HG03045 (cell line): ENCODE measurements around the gene NFIX.
"Not testable (repeated sequence)": the region's sequence is repeated elsewhere in the genome, so short reads cannot be mapped to it uniquely, and the experiment has no call there.

Experiments
- ATAC-seq: cut with Tn5 transposase; IDR thresholded peaks from one replicate; pipeline ENCODE4 v1.9.1; 2021; ENCODE audit warnings: mild to moderate bottlenecking, moderate library complexity; ENCODE audit not compliant: unreplicated experiment

NFIX gene

DNA sequence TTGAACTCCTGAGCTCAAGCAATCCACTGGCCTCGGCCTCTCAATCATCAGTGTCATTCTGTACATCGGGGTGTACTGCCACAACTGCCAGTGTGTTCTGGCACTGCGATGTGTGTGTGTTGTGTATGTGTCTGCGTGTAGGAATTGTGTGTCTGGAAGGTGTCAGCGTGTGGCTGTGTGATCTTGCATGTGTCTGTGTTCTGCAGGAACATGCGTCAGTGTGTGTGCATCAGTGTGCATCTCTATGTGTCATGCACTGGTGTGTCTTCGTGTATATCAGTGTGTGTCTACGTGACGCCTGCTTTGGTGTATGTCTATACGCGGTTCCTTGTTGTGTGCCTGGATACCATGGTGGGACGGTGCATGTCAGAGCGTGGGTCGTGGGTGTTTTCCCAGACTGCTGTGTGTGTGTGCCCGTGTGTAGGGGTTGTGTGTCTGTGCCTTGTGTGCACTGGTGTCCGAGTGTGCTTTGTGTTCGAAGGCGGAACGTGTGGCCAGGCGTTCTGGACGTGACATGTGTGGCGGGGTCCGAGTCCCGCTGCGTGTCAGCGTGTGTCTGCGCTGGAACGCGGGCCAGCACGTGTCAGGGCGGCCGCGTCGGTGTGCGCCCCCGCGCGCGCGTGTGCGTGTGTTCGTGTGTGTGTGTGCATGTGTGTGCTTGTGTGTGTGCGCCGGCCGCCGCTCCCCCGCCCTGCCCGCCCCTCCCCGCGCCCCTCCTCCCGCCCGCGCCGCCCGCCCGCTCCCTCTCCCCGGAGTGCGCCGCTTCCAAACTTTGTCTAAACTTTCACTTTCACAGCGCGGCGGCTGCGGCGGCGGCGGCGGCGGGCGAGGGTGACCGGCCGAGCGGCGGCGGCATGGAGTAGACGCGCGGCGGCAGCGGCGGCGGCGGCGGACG, at the start of gene NFIX:
Gene NFIX (plus strand): TSS at position 775 of the 895 bp plus-strand sequence. CDS start 363 bp downstream, outside the sequence.
- no peak for ATAC-seq

DNA sequence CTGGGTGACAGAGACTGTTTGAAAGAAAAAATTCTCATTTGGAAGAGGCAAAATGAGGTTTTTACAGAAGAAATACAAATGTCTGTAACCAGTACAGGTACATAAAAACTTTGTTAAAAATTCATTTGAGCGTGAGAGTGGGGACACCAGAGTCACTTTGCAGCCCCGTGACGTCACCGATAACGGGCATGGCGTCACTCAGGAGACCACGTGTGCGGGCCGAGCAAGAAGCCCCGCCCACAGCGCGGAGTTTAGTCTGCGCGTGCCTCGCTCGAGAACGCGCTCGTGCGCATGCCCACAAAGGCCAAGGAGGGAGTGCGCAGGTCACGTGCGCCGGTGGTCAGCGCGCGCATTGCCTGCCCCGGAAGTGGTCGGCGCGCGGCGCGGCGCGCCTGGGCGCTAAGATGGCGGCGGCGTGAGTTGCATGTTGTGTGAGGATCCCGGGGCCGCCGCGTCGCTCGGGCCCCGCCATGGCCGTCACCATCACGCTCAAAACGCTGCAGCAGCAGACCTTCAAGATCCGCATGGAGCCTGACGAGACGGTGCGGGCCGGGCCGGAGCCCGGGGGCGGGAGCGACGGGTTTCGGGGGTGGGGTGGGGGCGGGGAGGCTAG, 49.7 kb upstream of the NFIX start, which contains the start of gene RAD23A:
Gene RAD23A (plus strand): TSS at position 384 of the 613 bp plus-strand sequence. CDS start 87 bp downstream, at position 471.
- peak; percentile 71 for ATAC-seq

DNA sequence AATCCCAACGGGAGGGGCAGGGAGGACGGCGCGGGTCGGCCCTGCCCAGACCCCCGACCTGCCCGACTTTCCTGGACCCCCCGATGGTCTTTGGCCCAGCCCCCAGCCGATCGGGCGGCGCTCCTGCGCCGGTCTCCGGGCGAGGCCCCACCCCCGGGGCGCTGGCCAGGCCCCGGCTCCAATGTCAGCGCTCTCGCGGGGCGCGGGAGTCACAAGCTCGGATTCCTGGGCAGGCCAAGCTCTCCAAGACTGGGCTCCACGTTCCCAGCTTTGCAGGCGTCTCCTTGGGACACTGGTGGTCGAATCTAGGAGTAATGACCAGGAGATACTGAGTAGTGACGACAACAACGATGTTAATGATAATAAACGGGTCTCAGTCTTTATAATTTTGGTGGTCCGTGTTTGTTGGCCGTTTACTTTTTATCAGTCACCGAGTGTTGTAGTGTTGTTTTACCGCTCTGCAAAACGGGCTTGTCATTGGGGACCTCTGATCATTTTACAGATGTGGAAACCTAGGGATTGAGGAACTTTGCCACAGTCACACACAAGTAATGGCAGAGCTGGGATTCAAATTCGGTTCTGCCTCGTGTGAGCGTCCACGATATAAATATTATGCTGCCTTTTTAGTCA, 49.1 kb upstream of the NFIX start:
- peak; percentile 38 for ATAC-seq

DNA sequence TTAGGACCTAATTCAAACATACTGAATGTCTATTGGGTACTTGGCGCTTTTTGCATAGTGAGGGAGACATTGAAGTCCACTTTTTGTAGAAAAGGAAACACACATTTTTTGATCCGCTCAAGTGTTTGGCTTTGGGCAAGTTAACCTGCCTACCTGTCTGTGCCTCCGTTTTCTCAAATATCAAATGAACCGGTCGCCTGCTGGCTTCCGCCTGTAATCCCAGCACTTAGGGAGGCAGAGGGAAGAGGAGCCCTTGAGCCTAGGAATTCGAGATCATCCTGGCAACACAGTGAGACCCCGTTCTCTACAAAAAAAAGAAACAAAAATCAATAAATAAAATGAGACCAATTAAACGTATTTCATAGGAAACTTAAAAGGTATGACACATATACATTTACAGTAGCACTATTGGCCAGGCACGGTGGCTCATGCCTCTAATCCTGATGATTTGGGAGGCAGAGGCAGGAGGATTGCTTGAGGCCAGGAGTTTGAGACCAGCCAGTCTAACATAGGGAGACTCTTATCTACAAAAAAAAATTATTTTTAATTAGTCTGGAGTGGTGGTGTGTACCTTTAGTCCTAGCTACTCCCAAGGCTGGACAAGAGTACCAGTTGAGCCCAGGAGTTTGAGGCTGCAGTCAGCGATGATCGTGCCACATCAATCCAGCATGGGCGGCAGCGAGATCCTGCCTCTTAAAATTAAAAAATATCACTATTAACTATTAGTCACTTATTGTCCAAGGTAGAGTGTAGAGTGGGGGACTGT, 48.4 kb upstream of the NFIX start:
- no peak for ATAC-seq

DNA sequence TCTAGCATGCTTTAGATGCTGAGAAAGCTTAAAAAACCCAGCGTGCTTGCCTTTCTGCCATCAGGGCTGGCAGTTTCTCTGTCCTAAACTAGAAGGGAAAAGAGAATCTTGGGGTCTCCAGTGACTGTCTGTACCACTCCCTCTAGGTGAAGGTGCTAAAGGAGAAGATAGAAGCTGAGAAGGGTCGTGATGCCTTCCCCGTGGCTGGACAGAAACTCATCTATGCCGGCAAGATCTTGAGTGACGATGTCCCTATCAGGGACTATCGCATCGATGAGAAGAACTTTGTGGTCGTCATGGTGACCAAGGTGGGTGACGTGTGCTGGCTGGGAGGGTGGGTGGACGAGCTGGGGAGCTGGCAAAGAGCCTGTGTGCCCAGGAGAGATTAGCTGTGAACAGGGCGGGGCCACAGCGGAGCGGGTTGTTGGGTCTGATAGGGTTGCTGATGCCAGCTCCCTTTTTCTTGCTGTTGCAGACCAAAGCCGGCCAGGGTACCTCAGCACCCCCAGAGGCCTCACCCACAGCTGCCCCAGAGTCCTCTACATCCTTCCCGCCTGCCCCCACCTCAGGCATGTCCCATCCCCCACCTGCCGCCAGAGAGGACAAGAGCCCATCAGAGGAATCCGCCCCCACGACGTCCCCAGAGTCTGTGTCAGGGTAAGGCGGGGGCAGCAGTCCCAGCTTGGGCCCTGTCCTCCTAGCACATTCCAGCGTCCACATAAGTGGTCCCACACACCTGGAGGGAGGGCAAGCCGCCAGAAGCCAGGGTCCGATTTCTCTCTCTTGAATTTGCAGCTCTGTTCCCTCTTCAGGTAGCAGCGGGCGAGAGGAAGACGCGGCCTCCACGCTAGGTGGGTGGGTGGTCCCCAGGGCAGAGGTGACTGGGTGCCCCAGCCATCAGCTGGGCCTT, 47.3 kb upstream of the NFIX start:
- no peak for ATAC-seq

GRCh38 chr19:12948612-12949362, 46.5 kb upstream of the NFIX start:
- ATAC-seq = no peak

DNA sequence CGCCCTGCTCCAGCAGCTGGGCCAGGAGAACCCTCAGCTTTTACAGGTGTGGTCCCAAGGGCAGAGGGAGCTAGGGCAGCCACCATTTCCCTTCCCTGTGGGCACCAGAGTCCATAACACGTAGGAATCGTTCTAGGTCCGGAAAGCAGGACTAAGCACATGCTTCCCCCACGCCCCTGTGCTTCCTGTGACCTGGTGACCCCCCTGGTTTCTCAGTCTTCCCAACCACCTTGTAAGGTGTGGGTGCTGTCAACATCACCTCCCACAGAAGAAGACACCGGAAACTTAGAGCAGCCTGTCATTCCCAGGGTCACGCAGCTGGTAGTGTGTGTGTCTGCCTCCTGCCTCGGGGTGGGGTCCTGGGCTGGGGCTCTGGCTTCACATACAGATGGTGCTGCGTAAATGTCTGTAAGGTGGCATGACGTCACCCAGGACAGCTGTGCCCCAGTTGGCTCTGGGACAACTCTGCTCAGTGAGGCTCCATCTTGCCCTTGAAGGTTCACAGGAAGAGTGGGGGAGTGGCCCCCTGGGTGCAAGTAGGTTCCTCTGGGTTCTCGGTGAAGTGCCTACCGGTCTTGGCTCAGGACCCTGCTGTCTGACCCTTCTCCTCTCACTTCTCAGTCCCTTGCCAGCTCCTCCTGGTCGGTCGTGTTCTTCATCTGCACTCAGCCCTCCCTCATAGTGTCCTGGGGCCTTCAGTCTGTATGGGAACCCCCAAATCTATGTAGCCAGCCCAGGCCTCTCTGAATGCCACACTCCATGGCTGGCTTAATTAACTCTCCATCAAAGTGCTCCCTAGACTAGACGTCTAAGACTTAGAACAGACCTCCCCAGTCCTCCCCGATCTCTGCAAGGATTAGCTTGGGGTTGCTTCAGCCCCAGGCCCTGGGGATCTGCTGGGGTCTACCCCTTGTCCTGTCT, 45.7 kb upstream of the NFIX start:
- no peak for ATAC-seq

GRCh38 chr19:12952050-12952449, 43.2 kb upstream of the NFIX start:
- not testable (repeated sequence) for ATAC-seq

GRCh38 chr19:12952488-12953137, 42.7 kb upstream of the NFIX start:
- ATAC-seq = no peak

GRCh38 chr19:12953138-12953798, 42.0 kb upstream of the NFIX start:
- no peak for ATAC-seq

- ATAC-seq = no peak
Measured at GRCh38 chr19:12953799-12954611, 41.3 kb upstream of the NFIX start.

GRCh38 chr19:12954612-12954962, 40.7 kb upstream of the NFIX start:
- no peak for ATAC-seq

- ATAC-seq = not testable (repeated sequence)
Measured at GRCh38 chr19:12955575-12955974, 39.7 kb upstream of the NFIX start.

DNA sequence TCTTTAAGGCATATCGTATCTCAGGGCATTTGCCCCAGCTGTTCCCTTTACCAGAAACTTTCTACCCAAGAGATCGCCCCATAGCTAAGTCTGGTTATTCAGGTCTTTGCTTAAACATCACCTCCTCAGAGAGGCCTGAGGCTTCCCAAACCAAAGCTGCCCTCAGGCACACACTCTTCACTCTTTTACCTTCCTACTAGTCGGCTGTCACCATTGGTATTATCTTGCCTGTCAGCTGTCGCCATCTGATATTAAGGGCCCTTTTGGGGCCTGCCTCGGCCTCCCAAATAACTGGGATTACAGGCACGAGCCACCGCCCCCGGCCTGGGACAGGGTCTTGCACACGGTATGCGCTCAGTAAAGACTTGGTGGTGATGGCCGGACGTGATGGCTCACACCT, 39.3 kb upstream of the NFIX start:
- no peak for ATAC-seq

GRCh38 chr19:12956446-12957388, 38.6 kb upstream of the NFIX start, which contains the start of gene GADD45GIP1:
Gene GADD45GIP1, minus strand, starts transcription at chr19:12957223. Its CDS starts 11 bp downstream, at chr19:12957212.
- ATAC-seq = peak; percentile 71
